Measurements from ENCODE around the gene MARK1. TPM values are rescaled to one million over a fixed set of nuclear protein-coding genes. Genes with fewer than 3 reads are reported as not detected.

MARK1 gene
- total and polyA plus RNA-seq, 10 of the 15 experiments (the other 5 are each of a cell fraction or from before 2014, with no cell fraction given): 0.02 to 0.67 (median 0.12) TPM; not detected in 6

DNA sequence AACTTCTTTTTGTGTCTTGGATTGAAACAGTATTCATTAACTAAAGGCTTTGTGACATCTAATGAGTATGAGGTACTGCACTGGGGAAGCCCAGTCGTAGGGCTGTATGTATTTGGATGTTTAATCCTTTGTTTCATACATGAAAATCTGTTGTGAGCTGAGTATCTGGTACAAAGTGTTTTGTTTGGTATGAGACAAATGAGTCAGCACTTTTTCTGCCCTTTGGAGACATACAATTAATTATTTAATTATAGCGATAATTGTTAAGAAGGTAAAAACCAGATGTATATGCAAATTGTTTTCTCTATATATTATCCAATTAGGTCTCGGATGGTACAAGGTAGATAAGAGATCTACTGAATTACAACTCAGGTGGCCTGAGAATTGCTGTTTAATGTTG, 36.3 kb downstream of the MARK1 start:
- no peaks in the 10 kb centered on the region for H3K9me3 ChIP-seq (replicated peaks; ENCODE audit: control insufficient read depth, insufficient read depth, low read length)
- H3K4me2 ChIP-seq (ENCODE audit: control insufficient read depth, insufficient read depth): no peak overlapping the region
- H3K4me3 ChIP-seq: no peak overlapping the region
- no TSS peak for BruUV-seq (replicated peaks)
- no peaks in the 10 kb centered on the region for H3K4me1 ChIP-seq (ENCODE audit: control insufficient read depth, insufficient read depth, low read length)
- RAD21 ChIA-PET (ENCODE audit: unreplicated experiment): no interaction called here
- DNase-seq (ENCODE audit: low read depth, low spot score): no peak
- H3K27me3 ChIP-seq (replicated peaks in 1 of 2; ENCODE audit: control insufficient read depth in 2 of 2, insufficient read depth in 2 of 2, low read length in 1 of 2): no peaks in the 10 kb centered on the region
- H3K79me2 ChIP-seq (ENCODE audit: control insufficient read depth, insufficient read depth, low read length): no peaks in the 10 kb centered on the region
- FAIRE-seq: no peak
- WGBS (ENCODE audit: insufficient coverage, insufficient replicate concordance, low lambda C conversion rate, missing lambda C conversion rate): 60% methylated on average over 3 of the region's 3 CpGs
- in situ Hi-C loops (cut with MboI): no loop called here
- SMC1A ChIA-PET (ENCODE audit: uncharacterized antibody, unreplicated experiment): interaction anchor here (1.2 kb wide), 1 partner anchor 12 kb away, joined by 3 read pairs; no protein-coding TSS in a partner anchor
- no peak overlapping the region for H3K27ac ChIP-seq (ENCODE audit: control insufficient read depth, insufficient read depth)
- intact Hi-C loops (cut with micrococcal nuclease; ENCODE audit: unreplicated experiment): no loop called here
- POLR2A ChIA-PET: no interaction called here
- no peaks in the 10 kb centered on the region for H3K36me3 ChIP-seq (ENCODE audit: control insufficient read depth in 2 of 2, insufficient read depth in 2 of 2, low read length in 1 of 2)
- CTCF ChIA-PET: no interaction called here
- ATAC-seq: no peak
- H4K20me1 ChIP-seq (ENCODE audit: control insufficient read depth, insufficient read depth): no peaks in the 10 kb centered on the region
- no peak overlapping the region for H2AFZ ChIP-seq (ENCODE audit: control insufficient read depth, low read depth, low read length)
- H3K9ac ChIP-seq (ENCODE audit: control insufficient read depth, insufficient read depth, low read length): no peak overlapping the region
- TF ChIP-seq, protein P1, sequence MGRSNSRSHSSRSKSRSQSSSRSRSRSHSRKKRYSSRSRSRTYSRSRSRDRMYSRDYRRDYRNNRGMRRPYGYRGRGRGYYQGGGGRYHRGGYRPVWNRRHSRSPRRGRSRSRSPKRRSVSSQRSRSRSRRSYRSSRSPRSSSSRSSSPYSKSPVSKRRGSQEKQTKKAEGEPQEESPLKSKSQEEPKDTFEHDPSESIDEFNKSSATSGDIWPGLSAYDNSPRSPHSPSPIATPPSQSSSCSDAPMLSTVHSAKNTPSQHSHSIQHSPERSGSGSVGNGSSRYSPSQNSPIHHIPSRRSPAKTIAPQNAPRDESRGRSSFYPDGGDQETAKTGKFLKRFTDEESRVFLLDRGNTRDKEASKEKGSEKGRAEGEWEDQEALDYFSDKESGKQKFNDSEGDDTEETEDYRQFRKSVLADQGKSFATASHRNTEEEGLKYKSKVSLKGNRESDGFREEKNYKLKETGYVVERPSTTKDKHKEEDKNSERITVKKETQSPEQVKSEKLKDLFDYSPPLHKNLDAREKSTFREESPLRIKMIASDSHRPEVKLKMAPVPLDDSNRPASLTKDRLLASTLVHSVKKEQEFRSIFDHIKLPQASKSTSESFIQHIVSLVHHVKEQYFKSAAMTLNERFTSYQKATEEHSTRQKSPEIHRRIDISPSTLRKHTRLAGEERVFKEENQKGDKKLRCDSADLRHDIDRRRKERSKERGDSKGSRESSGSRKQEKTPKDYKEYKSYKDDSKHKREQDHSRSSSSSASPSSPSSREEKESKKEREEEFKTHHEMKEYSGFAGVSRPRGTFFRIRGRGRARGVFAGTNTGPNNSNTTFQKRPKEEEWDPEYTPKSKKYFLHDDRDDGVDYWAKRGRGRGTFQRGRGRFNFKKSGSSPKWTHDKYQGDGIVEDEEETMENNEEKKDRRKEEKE (IDR thresholded peaks at IDR 0.05): no peak
- TF ChIP-seq MYC (IDR thresholded peaks at IDR 0.05; ENCODE audit: insufficient read depth, insufficient read length, insufficient replicate concordance, low read length, severe bottlenecking): no peak
- no peak for TF ChIP-seq SMAD5 (IDR thresholded peaks at IDR 0.05; ENCODE audit: low read depth)
- no peak for TF ChIP-seq MEF2A (IDR thresholded peaks at IDR 0.05; ENCODE audit: insufficient read depth, low read depth, low read length)
- TF ChIP-seq RBBP5 (conservative IDR thresholded peaks at IDR 0.05): no peak
- TF ChIP-seq FOXK2 (IDR thresholded peaks at IDR 0.05): no peak
- TF ChIP-seq MEF2B (IDR thresholded peaks at IDR 0.05; ENCODE audit: partially characterized antibody, poor library complexity, severe bottlenecking): no peak
- no peak for TF ChIP-seq HDAC2 (IDR thresholded peaks at IDR 0.05)
- TF ChIP-seq JUNB (IDR thresholded peaks at IDR 0.05): no peak
- TF ChIP-seq CREB1 (IDR thresholded peaks at IDR 0.05; ENCODE audit: low read depth): no peak
- no peak for TF ChIP-seq YBX1 (IDR thresholded peaks at IDR 0.05)
- no peak for TF ChIP-seq ESRRA (IDR thresholded peaks at IDR 0.05; ENCODE audit: low read length)
- no peak for TF ChIP-seq SPI1 (IDR thresholded peaks at IDR 0.05; ENCODE audit: borderline replicate concordance, insufficient read depth, low read depth, low read length)
- TF ChIP-seq, protein P2, sequence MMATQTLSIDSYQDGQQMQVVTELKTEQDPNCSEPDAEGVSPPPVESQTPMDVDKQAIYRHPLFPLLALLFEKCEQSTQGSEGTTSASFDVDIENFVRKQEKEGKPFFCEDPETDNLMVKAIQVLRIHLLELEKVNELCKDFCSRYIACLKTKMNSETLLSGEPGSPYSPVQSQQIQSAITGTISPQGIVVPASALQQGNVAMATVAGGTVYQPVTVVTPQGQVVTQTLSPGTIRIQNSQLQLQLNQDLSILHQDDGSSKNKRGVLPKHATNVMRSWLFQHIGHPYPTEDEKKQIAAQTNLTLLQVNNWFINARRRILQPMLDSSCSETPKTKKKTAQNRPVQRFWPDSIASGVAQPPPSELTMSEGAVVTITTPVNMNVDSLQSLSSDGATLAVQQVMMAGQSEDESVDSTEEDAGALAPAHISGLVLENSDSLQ (IDR thresholded peaks at IDR 0.05): no peak
- TF ChIP-seq, protein P3, sequence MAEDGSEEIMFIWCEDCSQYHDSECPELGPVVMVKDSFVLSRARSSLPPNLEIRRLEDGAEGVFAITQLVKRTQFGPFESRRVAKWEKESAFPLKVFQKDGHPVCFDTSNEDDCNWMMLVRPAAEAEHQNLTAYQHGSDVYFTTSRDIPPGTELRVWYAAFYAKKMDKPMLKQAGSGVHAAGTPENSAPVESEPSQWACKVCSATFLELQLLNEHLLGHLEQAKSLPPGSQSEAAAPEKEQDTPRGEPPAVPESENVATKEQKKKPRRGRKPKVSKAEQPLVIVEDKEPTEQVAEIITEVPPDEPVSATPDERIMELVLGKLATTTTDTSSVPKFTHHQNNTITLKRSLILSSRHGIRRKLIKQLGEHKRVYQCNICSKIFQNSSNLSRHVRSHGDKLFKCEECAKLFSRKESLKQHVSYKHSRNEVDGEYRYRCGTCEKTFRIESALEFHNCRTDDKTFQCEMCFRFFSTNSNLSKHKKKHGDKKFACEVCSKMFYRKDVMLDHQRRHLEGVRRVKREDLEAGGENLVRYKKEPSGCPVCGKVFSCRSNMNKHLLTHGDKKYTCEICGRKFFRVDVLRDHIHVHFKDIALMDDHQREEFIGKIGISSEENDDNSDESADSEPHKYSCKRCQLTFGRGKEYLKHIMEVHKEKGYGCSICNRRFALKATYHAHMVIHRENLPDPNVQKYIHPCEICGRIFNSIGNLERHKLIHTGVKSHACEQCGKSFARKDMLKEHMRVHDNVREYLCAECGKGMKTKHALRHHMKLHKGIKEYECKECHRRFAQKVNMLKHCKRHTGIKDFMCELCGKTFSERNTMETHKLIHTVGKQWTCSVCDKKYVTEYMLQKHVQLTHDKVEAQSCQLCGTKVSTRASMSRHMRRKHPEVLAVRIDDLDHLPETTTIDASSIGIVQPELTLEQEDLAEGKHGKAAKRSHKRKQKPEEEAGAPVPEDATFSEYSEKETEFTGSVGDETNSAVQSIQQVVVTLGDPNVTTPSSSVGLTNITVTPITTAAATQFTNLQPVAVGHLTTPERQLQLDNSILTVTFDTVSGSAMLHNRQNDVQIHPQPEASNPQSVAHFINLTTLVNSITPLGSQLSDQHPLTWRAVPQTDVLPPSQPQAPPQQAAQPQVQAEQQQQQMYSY (CRISPR knock-in tag; IDR thresholded peaks at IDR 0.05): no peak
- TF ChIP-seq STAT1 (conservative IDR thresholded peaks at IDR 0.05): no peak

Measured in GM12878 (cell line).